ENCODE data around the gene PSMG3. TPM values are rescaled to one million over a fixed set of nuclear protein-coding genes. Genes with fewer than 3 reads are reported as not detected.
A peak's percentile ranks its signal among the peaks of the same experiment; 100 is the strongest.

PSMG3 gene
- total RNA-seq, 1 experiment from 2014 or later: 63.0 TPM

GRCh38 chr7:1591396-1591795, 21.6 kb upstream of the PSMG3 start:
- Histone ChIP-seq H3K4me2 (ENCODE audit: insufficient read depth, insufficient read length, low read length) (no peak overlapping the region), H3K79me2 (ENCODE audit: insufficient read depth, low read length) (no peaks in the 10 kb centered on the region), H2AFZ (ENCODE audit: low read length) (no peak overlapping the region), H3K14ac (ENCODE audit: insufficient read depth, low read length) (no peak overlapping the region), H3K18ac (ENCODE audit: insufficient read length, low read depth, low read length) (no peak overlapping the region), H2BK5ac (ENCODE audit: insufficient read length, low read length) (no peak overlapping the region), H4K20me1 (ENCODE audit: control insufficient read depth, insufficient read depth, insufficient read length) (no peaks in the 10 kb centered on the region), H3K56ac (ENCODE audit: insufficient read length, low read depth, low read length) (no peak overlapping the region), H2BK12ac (ENCODE audit: insufficient read length, low read depth, low read length) (no peak overlapping the region), H3K9me3 (ENCODE audit: control insufficient read depth, low read depth, low read length) (no peaks in the 10 kb centered on the region), H3K4ac (ENCODE audit: low read depth, low read length) (no peak overlapping the region), H3K9ac (ENCODE audit: extremely low read depth, insufficient read length, low read length) (no peak overlapping the region), H2BK15ac (ENCODE audit: low read depth, low read length) (no peak overlapping the region), H3K4me1 (ENCODE audit: insufficient read depth, low read length) (no peaks in the 10 kb centered on the region), H2BK20ac (ENCODE audit: low read depth, low read length, poor library complexity, severe bottlenecking) (no peak overlapping the region), H4K91ac (ENCODE audit: insufficient read length, low read depth, low read length) (no peak overlapping the region), H3K23ac (ENCODE audit: insufficient read length, low read depth, low read length) (no peak overlapping the region), H4K8ac (replicated peaks; ENCODE audit: insufficient read length, low read depth, low read length) (no peak overlapping the region), H4K5ac (ENCODE audit: insufficient read length, low read depth, low read length) (no peak overlapping the region), H2BK120ac (ENCODE audit: low read depth, low read length, poor library complexity, severe bottlenecking) (no peak overlapping the region), H2AK5ac (ENCODE audit: insufficient read length, low read length) (no peak overlapping the region), H3K27ac (ENCODE audit: insufficient read length, low read depth, low read length) (no peak overlapping the region), H3K79me1 (ENCODE audit: insufficient read depth, low read depth, low read length, poor library complexity, severe bottlenecking) (no peaks in the 10 kb centered on the region), H3K27me3 (ENCODE audit: insufficient read depth, low read length) (no peaks in the 10 kb centered on the region), H3K23me2 (ENCODE audit: insufficient read length, low read depth, low read length, poor library complexity, severe bottlenecking) (no peaks in the 10 kb centered on the region), H3T11ph (ENCODE audit: low read length) (no peak overlapping the region)
- Mint-ChIP-seq H3K4me3 (no peak overlapping the region), H3K27ac (peak overlapping the region in 1 of 3 experiments; percentile 25; a peak in 1 of 7 replicates), H3K36me3 (ENCODE audit: insufficient read depth in 1 of 3, low read depth in 3 of 3) (peaks cover 2 to 16% (median 3%) of the 10 kb centered on the region in 3 experiments; a peak in 6 of 7 replicates), H3K9me3 (peaks cover 7 to 8% of the 10 kb centered on the region in 2 experiments; a peak in 3 of 5 replicates), H3K4me1 (peaks cover 15 to 19% of the 10 kb centered on the region in 2 experiments), H3K27me3 (ENCODE audit: low read depth) (peaks cover 22% of the 10 kb centered on the region)
- no peak for TF ChIP-seq CTCF (conservative IDR thresholded peaks at IDR 0.05)
- no CpG with 5 or more reads among the region's 6 CpGs for WGBS (ENCODE audit: extremely low coverage, insufficient read length, low lambda C conversion rate)
- no peak for DNase-seq

Measured in H9 (cell line).